ENCODE data around the gene SVIL.

- TF ChIP-seq CTCF (IDR thresholded peaks at IDR 0.05; ENCODE audit: low read length) (no peak), EZH2 (optimal IDR thresholded peaks at IDR 0.05; ENCODE audit: low read depth, low read length) (no peak), EZH2phosphoT487 (IDR thresholded peaks at IDR 0.05; ENCODE audit: low read length) (no peak)
Observed at GRCh38 chr10:29596826-29597225, 37.9 kb downstream of the SVIL start.

Measured in MM.1S (cell line).